ENCODE data around the gene PLXNC1.

Gene PLXNC1

GRCh38 chr12:94149119-94149780 is 873 bp downstream of the PLXNC1 start:
- TF ChIP-seq ZNF384 (IDR thresholded peaks at IDR 0.05) (no peak), FOXK2 (IDR thresholded peaks at IDR 0.05) (no peak), TARDBP (IDR thresholded peaks at IDR 0.05) (no peak), NFRKB (IDR thresholded peaks at IDR 0.05) (no peak), ELF4 (IDR thresholded peaks at IDR 0.05) (no peak), CTBP1 (IDR thresholded peaks at IDR 0.05; ENCODE audit: borderline replicate concordance) (no peak), FOXA1 (IDR thresholded peaks at IDR 0.05) (no peak), PKNOX1 (IDR thresholded peaks at IDR 0.05) (no peak), LEF1 (IDR thresholded peaks at IDR 0.05; ENCODE audit: borderline replicate concordance) (no peak), HDGF (IDR thresholded peaks at IDR 0.05; ENCODE audit: borderline replicate concordance) (no peak), BHLHE40 (IDR thresholded peaks at IDR 0.05; ENCODE audit: borderline replicate concordance) (no peak), L3MBTL2 (conservative IDR thresholded peaks at IDR 0.05) (no peak), SP1 (IDR thresholded peaks at IDR 0.05) (no peak), SUZ12 (IDR thresholded peaks at IDR 0.05) (no peak), FOXM1 (IDR thresholded peaks at IDR 0.05; ENCODE audit: borderline replicate concordance) (no peak), ARNT (IDR thresholded peaks at IDR 0.05) (no peak)
- ChIA-PET CTCF (no interaction called here), POLR2A (no interaction called here)
- peak; percentile 66 for DNase-seq (ENCODE audit: extremely low spot score)

DNA sequence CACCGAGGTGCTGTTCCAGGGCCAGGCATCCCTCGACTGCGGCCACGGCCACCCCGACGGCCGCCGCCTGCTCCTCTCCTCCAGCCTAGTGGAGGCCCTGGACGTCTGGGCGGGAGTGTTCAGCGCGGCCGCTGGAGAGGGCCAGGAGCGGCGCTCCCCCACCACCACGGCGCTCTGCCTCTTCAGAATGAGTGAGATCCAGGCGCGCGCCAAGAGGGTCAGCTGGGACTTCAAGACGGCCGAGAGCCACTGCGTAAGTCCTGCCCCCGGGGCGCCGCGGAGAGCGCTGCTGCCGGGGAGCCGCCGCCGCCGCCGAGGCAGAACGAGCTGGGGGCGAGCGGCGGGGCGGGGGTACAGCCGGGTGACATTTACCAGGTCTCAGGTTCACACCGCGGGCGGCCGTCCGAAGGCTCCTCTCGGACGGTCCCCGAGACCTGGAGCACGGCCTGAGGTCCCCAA is 1.4 kb downstream of the PLXNC1 start:
- TF ChIP-seq ZNF384 (IDR thresholded peaks at IDR 0.05), result no peak
- TF ChIP-seq SP1 (IDR thresholded peaks at IDR 0.05), result no peak
- TF ChIP-seq NFRKB (IDR thresholded peaks at IDR 0.05), result no peak
- DNase-seq (ENCODE audit: extremely low spot score), result no peak
- CTCF ChIA-PET, result no interaction called here
- POLR2A ChIA-PET, result no interaction called here

DNA sequence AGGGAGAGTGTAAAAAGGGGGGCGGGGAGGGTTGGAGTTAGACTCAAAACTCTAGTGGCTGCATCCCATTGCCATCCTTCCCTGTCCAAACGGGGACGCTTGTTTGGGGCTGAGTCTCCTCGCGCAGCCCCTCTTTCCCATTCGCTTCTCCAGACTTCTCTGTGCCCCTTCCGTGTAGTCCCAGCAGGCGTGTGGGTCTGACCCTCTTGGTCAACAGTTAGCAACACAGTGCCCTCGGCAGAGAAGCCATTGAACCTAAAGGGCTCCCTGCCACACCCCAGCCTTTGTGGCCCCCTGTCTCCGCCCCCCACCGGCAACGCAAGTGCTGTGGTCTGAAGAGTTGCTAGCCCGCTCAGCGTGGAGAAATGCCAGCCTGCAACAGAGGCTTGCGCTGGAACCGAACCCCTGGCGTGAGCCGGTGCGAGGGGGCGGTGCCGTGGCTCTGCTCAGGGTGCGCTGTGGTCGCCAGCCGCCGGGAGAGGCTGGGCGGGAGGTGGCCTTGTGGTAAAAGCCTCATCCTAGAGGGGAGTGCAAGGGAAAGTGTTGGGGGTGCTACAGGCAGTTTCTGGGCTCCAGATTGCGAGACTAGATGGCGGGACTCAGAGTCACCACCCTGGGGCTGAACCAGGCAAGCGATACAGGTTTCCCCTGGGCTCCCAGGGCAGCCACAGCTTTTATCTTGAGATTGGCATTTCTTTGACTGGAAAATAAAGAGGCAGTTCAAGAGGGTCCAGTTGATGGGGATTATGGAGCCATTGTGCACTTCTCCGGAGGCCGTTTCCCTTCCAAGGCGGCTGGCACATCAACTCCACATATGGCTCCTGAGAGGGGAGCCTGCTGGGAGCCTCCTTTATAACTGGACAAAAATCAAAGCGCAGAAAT is 2.1 kb downstream of the PLXNC1 start:
- POLR2A ChIA-PET, result no interaction called here
- TF ChIP-seq FOXK2 (IDR thresholded peaks at IDR 0.05) (no peak), TARDBP (IDR thresholded peaks at IDR 0.05) (no peak), PKNOX1 (IDR thresholded peaks at IDR 0.05) (no peak), HDGF (IDR thresholded peaks at IDR 0.05; ENCODE audit: borderline replicate concordance) (no peak), CTBP1 (IDR thresholded peaks at IDR 0.05; ENCODE audit: borderline replicate concordance) (no peak), ELF4 (IDR thresholded peaks at IDR 0.05) (no peak), BHLHE40 (IDR thresholded peaks at IDR 0.05; ENCODE audit: borderline replicate concordance) (no peak), ARNT (IDR thresholded peaks at IDR 0.05) (no peak), ZNF384 (IDR thresholded peaks at IDR 0.05) (no peak), NFRKB (IDR thresholded peaks at IDR 0.05) (no peak), L3MBTL2 (conservative IDR thresholded peaks at IDR 0.05) (no peak), FOXM1 (IDR thresholded peaks at IDR 0.05; ENCODE audit: borderline replicate concordance) (no peak)
- CTCF ChIA-PET, result no interaction called here
- DNase-seq (ENCODE audit: extremely low spot score), result no peak

DNA sequence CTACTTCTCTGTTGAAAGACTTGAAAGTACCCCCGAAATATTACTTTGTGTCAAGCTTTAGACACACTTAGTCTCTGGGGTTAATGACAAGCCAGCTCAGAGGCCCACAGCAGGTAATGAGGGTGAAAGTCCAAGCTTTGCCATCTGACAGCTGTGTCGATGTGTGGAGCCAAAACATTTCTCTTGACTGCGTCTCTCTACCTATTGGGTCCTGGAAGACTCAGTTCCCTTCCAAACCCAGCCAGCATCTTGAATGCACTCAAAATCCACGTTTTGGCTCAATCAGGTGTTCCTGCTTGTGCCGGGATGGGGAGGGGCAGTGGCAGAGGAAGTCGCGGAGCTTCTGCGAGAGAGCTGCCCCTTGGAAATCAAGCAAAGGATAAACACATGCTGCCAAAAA is 3.2 kb downstream of the PLXNC1 start:
- ChIA-PET CTCF (no interaction called here), POLR2A (no interaction called here)
- TF ChIP-seq TARDBP (IDR thresholded peaks at IDR 0.05), result no peak
- no peak for TF ChIP-seq L3MBTL2 (conservative IDR thresholded peaks at IDR 0.05)
- TF ChIP-seq ELF4 (IDR thresholded peaks at IDR 0.05), result no peak
- no peak for DNase-seq (ENCODE audit: extremely low spot score)

DNA sequence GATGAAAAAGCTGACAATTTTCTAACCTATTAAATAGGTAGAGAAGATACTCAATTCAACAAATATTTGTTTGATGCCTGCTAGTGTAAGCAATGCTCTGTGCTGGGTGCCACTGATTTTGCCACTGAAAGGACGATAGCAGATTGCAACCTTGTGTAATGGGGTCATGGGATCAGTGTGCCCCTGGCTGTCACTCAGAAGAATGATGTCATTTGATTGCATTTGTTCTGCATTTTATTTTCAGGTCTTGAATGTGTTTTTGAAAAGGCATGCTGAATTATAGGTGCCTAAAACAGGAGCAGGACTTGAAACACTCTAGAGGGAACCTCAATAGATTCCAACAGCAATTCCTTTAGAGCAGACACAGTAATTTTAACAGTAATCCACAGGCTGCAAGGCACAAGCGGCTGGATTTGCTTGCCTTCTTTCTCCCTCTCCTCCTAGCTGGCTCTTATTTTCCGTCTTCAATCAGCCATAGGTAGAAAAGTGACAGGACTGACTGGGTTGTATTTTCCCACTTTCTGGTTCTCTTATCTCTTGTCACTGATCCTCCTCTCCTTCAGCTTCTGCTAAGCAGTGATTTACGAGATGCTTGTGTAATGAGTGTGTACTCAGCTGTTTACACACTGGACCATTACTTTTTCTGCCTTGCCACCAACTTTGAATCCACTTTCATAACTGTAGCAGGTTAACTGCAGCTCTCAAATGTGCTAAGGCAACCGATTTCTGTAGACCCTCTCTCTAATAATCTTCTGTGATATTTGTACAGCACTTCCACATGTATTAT is 4.1 kb downstream of the PLXNC1 start:
- CTCF ChIA-PET, result no interaction called here
- POLR2A ChIA-PET, result no interaction called here
- no peak for DNase-seq (ENCODE audit: extremely low spot score)
- TF ChIP-seq FOXA1 (IDR thresholded peaks at IDR 0.05) (0 out of 2 replicates have a peak, but pooled peaks have one; percentile 20), HDGF (IDR thresholded peaks at IDR 0.05; ENCODE audit: borderline replicate concordance) (no peak), SUZ12 (IDR thresholded peaks at IDR 0.05) (no peak), BHLHE40 (IDR thresholded peaks at IDR 0.05; ENCODE audit: borderline replicate concordance) (no peak), ELF4 (IDR thresholded peaks at IDR 0.05) (no peak), SP1 (IDR thresholded peaks at IDR 0.05) (no peak), ZNF384 (IDR thresholded peaks at IDR 0.05) (no peak), PKNOX1 (IDR thresholded peaks at IDR 0.05) (peak; percentile 89), ARNT (IDR thresholded peaks at IDR 0.05) (no peak), TARDBP (IDR thresholded peaks at IDR 0.05) (no peak)

- no peak for DNase-seq (ENCODE audit: extremely low spot score)
- ChIA-PET CTCF (no interaction called here), POLR2A (no interaction called here)
- TF ChIP-seq SUZ12 (IDR thresholded peaks at IDR 0.05) (no peak), FOXK2 (IDR thresholded peaks at IDR 0.05) (no peak), TARDBP (IDR thresholded peaks at IDR 0.05) (no peak), FOXA1 (IDR thresholded peaks at IDR 0.05) (no peak), CTBP1 (IDR thresholded peaks at IDR 0.05; ENCODE audit: borderline replicate concordance) (no peak)
Measured at GRCh38 chr12:94157181-94157580, 8.8 kb downstream of the PLXNC1 start.
